ENCODE results near the gene RPS6KA5. TPM values are rescaled to one million over a fixed set of nuclear protein-coding genes. Genes with fewer than 3 reads are reported as not detected.

The RPS6KA5 gene
- total and polyA plus RNA-seq, 7 donors = 0.94 to 20.0 (median 11.5) TPM

DNA sequence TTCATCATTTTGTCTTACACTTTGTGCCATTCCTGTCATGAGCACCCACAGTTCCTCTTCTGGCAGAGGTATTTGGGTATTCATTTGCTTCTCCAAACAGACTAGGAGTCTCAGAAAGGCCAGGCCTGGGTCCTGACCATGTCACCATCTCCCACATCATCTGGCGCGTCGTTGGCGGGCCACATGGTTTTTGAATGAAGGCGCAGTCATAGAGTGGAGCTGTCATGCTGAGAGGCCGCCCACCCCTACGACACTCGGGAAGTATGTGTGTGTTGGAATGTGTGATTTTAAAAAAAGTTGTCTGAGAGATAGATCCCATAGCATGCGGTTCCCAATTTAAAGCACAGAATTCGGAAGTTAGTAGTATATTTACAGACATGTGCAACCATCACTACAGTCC, 228.6 kb downstream of the RPS6KA5 start:
- WGBS, 3 donors = 90 to 91% (median 90%) methylated on average over 10 of the region's 10 CpGs
- H3K27me3 ChIP-seq (ENCODE audit: insufficient read depth in 3 of 3, low read length in 2 of 3) = no peaks in the 10 kb centered on the region
- H3K27ac ChIP-seq = no peak overlapping the region
- H3K4me3 ChIP-seq = no peak overlapping the region
- ATAC-seq (no peak), DNase-seq (peak in 1 of 2 donors; percentile 10)
- H3K9me3 ChIP-seq = no peaks in the 10 kb centered on the region
- H3K4me1 ChIP-seq = no peaks in the 10 kb centered on the region
- TF ChIP-seq, protein P1, sequence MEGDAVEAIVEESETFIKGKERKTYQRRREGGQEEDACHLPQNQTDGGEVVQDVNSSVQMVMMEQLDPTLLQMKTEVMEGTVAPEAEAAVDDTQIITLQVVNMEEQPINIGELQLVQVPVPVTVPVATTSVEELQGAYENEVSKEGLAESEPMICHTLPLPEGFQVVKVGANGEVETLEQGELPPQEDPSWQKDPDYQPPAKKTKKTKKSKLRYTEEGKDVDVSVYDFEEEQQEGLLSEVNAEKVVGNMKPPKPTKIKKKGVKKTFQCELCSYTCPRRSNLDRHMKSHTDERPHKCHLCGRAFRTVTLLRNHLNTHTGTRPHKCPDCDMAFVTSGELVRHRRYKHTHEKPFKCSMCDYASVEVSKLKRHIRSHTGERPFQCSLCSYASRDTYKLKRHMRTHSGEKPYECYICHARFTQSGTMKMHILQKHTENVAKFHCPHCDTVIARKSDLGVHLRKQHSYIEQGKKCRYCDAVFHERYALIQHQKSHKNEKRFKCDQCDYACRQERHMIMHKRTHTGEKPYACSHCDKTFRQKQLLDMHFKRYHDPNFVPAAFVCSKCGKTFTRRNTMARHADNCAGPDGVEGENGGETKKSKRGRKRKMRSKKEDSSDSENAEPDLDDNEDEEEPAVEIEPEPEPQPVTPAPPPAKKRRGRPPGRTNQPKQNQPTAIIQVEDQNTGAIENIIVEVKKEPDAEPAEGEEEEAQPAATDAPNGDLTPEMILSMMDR (IDR thresholded peaks at IDR 0.05) = no peak
- intact Hi-C loops (cut with DNase I) = no loop called here
- H3K36me3 ChIP-seq (ENCODE audit: insufficient read depth in 1 of 2, low read depth in 1 of 2) = no peaks in the 10 kb centered on the region

DNA sequence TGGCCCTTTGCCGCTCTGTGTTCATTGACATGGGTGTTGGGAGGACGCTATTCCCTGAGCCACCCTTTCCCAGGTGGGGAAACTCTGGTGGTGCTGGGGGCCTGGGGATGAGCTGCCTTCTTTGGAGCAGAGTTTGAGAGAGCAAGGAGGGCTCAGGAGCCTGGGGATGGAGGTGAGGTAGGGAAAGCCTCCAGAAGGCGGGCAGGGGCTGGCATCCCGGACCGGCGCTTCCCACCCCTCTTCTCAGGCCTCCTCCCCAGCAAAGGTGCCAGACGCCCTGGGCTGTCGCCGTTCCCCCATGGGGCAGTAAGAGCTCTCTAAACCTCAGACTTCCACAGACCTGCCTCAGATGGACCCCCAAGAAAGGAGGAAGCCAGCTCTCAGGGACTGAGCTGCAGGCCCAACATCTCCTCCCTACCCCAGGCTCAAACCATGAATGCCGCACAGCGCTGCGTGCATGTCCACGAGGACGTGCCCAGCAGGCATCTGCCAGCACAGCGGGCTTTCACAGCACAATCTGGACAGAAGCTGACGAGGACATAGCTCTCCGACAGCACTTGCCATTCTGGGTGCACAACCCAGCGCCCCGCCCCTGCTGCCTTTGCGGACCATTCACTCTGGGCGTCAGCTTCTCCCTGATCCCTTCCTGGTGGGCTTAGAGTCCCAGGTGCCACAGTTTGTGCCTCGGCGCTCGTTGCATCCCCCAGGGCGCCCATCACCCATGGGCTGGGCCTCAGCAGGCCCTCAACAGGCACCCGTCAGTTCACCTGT, 229.3 kb downstream of the RPS6KA5 start:
- DNase-seq (peak in 1 of 2 donors; percentile 39), ATAC-seq (no peak)
- Histone ChIP-seq H3K36me3 (ENCODE audit: insufficient read depth in 1 of 2, low read depth in 1 of 2) (no peaks in the 10 kb centered on the region), H3K4me3 (no peak overlapping the region), H3K9me3 (no peaks in the 10 kb centered on the region), H3K27me3 (ENCODE audit: insufficient read depth in 3 of 3, low read length in 2 of 3) (no peaks in the 10 kb centered on the region), H3K27ac (no peak overlapping the region), H3K4me1 (no peaks in the 10 kb centered on the region)
- TF ChIP-seq, protein P1 (IDR thresholded peaks at IDR 0.05) = no peak
- intact Hi-C loops (cut with DNase I) = no loop called here
- WGBS, 3 donors = 92 to 94% (median 93%) methylated on average over 26 of the region's 26 CpGs

DNA sequence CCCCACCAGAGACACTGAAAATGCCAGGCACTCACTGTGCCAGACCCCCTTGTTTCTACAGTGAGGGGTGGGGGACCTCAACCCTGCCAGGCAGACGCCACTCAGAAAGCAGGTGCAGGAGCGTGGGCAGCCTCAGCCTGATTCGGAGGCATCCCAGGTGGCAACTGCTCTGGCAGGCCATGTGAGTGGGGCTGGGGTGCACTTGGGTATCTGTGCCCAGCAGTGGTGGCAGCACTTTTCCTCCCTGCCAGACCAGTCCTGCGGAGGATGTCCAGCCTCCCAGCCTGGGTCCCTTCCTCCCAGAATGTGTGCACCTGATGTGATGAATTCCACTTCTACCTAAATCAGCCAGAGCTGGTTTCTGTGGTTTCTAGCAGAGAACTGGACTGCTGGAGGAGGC, 230.8 kb downstream of the RPS6KA5 start:
- Histone ChIP-seq H3K36me3 (ENCODE audit: insufficient read depth in 1 of 2, low read depth in 1 of 2) (no peaks in the 10 kb centered on the region), H3K4me3 (no peak overlapping the region), H3K27me3 (ENCODE audit: insufficient read depth in 3 of 3, low read length in 2 of 3) (no peaks in the 10 kb centered on the region), H3K9me3 (no peaks in the 10 kb centered on the region), H3K27ac (no peak overlapping the region), H3K4me1 (no peaks in the 10 kb centered on the region)
- DNase-seq (peak in 1 of 2 donors; percentile 39), ATAC-seq (no peak)
- WGBS, 3 donors = 94 to 96% (median 95%) methylated on average over 4 of the region's 4 CpGs
- intact Hi-C loops (cut with DNase I) = no loop called here
- TF ChIP-seq, protein P1 (IDR thresholded peaks at IDR 0.05) = no peak

DNA sequence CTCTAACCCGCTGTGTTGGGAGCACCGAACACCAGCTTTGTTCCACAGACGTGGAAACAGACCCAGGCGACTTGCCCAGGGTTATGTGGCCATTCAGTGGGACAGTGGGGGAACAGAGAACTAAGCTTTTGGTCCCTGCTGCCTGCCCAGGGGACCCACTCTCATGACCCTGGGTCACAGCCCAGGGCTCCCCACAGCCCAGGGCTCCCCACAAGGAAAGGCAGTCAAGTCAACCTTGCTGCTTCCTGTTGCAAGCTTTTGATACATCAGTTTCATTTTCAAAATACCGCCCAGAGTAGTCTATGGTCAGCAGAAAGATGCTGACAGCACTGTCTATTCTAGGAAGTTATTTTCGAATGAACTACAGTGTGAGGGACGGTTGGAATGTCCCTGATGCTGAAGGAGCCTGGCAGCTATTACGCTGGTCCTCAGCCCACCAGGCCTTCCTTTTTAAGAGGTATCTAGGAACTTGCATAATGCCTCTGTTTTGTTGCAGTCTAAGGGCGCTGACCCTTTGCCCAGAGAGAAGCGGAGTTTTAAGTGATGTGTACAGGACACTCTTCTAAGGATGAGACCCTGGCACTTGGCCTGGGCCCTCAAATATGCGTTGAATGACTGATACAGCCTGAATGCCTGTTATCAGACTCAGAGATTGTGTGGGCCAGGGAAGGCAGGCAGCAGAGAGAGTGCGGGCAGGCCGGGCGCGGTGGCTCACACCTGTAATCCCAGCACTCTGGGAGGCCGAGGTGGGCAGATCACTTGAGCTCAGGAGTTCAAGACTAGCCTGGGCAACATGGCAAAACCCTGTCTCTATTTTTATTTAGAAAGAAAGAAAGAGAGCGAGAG, 231.6 kb downstream of the RPS6KA5 start:
- H3K27ac ChIP-seq = peak overlapping the region; percentile 86
- no peaks in the 10 kb centered on the region for H3K36me3 ChIP-seq (ENCODE audit: insufficient read depth in 1 of 2, low read depth in 1 of 2)
- H3K4me3 ChIP-seq = peak overlapping the region; percentile 65
- WGBS, 3 donors = 68 to 78% (median 70%) methylated on average over 17 of the region's 17 CpGs
- H3K27me3 ChIP-seq (ENCODE audit: insufficient read depth in 3 of 3, low read length in 2 of 3) = no peaks in the 10 kb centered on the region
- H3K4me1 ChIP-seq = no peaks in the 10 kb centered on the region
- H3K9me3 ChIP-seq = no peaks in the 10 kb centered on the region
- ATAC-seq (peak; percentile 28 to 59 (median 52)), DNase-seq (peak in 1 of 2 donors; percentile 51)
- intact Hi-C loops (cut with DNase I) = no loop called here
- TF ChIP-seq, protein P1 (IDR thresholded peaks at IDR 0.05) = no peak
